Epithelial cell of prostate (primary cell): ENCODE data around the gene STKLD1.

Source experiments
- DNase-seq: peaks from one replicate; pipeline ENCODE4 v3.0.0-alpha.2; 2011; ENCODE audit warnings: low read depth, low spot score
- H3K27ac ChIP-seq: fragments of 450-650 bp; 2 replicates; pipeline ENCODE4 v1.5.1; 2017; ENCODE audit warnings: mild to moderate bottlenecking

Gene STKLD1

GRCh38 chr9:133344071-133344470, 32.1 kb upstream of the STKLD1 start:
- DNase-seq = no peak

DNA sequence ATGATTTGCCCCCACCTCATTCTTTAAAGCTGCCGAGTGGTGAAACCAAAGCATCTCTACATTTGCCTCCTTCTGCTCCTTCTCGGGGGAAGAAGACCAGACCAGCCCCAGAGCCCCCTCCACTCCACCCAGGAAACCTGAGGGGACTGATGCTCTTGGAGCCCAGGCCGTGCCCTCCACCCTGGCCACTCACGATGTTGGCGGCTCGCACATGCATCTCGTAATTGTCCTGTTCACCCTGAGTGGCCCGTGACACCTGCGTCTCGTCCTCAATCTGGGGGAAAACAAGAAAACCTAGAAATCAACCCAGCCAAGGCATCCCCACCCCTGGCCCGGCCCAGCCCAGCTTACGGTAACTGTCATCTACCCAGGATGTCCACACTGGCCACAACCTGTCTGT, 31.2 kb upstream of the STKLD1 start:
- no peak for DNase-seq
- no peak overlapping the region for H3K27ac ChIP-seq

More at GRCh38 chr9:133344071-133344470, 32.1 kb upstream of the STKLD1 start:
- no peak overlapping the region for H3K27ac ChIP-seq

- no peak for DNase-seq
- no peak overlapping the region for H3K27ac ChIP-seq
These were observed 30.6 kb upstream of the STKLD1 start for GRCh38 chr9:133345596-133345995.

- no peak overlapping the region for H3K27ac ChIP-seq
- no peak for DNase-seq
These were observed 30.0 kb upstream of the STKLD1 start for GRCh38 chr9:133346021-133346785.

DNA sequence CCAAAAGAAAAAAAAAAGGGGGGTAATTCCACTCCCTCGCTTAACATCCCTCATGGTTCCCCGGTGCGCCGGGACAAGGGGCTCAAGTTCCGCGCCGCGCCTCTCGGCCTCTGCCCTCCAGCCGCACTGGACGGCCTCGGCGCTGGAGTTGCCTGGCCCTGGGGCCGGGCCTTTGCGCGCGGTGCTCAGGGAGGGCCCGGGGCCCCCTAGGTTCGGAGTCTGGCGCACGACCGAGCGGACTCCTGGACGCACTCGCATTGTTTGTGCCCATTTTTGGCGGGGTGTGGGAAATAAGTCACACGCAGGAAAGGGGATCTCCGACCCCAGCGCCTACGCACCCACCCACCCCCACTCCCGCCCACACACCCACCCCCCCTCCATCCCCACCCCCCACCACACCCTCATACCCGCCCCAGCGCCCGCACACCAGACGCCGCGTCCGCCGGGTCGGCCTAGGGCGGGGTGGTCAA, 28.6 kb upstream of the STKLD1 start:
- H3K27ac ChIP-seq = peak overlapping the region; percentile 93
- no peak for DNase-seq

DNA sequence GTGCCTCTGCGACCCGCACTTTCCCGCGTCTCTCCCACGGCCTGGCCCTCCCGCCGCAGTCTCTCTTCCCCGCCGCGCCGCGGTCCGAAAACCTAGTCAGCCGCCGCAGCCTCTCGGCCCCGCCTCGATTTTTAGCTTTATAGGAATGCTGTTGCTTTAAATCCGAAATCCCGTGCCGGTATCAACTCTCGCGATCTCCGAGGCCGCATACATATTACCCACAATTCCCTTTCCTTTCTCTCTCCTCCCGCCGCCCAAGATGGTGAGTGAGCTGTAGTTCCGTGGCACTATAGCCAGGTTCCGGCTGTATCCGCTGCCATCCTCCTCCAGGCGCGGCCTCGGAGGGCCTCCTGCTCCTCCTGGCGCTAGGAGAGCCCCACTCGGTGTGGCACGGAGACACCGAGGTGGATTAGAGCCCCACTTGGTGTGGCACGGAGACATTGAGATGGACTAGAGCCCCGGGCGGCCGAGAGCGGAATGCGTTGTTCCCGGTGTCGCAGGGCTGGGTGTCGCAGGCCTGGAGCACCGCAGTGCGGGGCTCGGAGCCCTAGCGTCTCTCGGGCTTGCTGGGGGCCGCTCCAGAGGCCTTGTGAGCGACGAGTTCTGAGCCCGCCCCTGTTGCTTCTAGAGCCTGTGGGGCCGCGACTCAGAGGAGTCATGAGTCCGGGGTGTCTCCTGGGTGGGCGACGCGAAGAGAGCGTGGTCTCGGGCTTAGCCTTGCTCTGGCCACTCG, 28.0 kb upstream of the STKLD1 start, which contains the start of the genes MED22 and RPL7A:
Gene MED22, minus strand, starts transcription at position 147 of the 733 bp plus-strand sequence. CDS start 1,469 bp downstream, outside the sequence.
Gene RPL7A, plus strand, starts transcription at position 234 of the 733 bp plus-strand sequence. Its CDS starts 26 bp downstream, at position 260.
- DNase-seq = peak; percentile 83
- peak within 1 kb of the TSS; percentile 93 for H3K27ac ChIP-seq

GRCh38 chr9:133348718-133349573, 27.2 kb upstream of the STKLD1 start:
- DNase-seq = no peak
- peak overlapping the region; percentile 93 for H3K27ac ChIP-seq

DNA sequence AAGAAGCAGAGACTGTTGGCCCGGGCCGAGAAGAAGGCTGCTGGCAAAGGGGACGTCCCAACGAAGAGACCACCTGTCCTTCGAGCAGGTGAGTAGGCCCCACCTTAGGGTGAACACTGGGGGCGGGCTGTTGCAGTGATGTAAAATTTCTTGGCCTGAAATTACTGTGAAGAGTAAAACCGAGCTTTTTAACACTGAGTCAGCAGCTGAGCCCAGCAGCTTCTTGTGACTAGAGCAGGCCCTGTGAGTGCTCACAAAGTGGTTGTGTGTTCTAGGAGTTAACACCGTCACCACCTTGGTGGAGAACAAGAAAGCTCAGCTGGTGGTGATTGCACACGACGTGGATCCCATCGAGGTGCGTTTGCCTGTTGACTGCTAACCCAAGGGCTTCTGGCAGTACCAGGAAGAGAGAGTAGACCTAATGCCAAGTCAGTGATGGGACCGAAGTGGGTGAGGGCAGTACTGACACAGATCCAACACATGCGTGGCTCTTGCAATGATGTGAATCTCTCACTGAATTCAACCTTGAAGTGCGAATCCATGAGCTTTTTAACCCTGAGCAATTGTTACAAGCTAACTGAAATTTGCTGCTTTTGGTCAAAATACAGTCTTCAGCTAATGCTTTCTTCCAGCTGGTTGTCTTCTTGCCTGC, 26.1 kb upstream of the STKLD1 start:
- DNase-seq = no peak
- peak overlapping the region; percentile 93 for H3K27ac ChIP-seq

- DNase-seq = no peak
- H3K27ac ChIP-seq = no peak overlapping the region
These were observed 24.6 kb upstream of the STKLD1 start for GRCh38 chr9:133351526-133351907.

- no peak for DNase-seq
- peak overlapping the region; percentile 3 for H3K27ac ChIP-seq
These were observed 24.1 kb upstream of the STKLD1 start for GRCh38 chr9:133351908-133352634.

DNA sequence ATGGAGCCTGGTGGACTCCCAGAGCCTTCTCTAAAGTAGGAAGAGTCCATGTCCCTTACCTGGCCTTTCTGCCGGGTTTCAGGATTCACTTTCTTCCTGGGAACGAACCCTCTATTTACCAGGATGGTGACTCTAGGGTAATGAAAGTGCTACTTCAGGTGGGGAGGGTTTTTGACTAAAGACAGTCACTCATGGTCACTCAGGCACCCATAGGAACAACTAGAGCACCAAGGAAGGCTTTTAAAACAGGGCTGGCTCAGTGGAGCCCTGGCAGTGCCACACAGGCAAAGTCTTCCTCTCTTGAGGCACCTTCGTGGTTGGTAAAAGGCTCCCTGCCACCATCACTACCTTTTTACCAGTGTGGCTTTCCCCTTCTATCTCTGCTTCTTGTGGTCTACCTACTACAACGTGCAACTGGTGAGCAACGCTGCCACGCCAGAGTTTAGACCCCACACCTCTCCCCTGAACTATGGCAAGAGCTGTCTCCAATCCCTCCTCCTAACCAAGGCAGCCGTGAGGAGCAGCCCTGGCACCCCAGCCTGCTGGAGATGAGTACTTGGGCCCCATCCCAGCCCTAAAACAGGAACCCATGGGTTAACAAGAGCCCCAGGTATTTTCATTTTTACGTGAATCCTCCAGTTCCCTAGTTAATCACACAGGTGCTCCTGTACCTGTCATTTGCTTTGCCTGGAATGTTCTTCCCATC, 23.4 kb upstream of the STKLD1 start:
- DNase-seq = no peak
- peak overlapping the region; percentile 3 for H3K27ac ChIP-seq

- DNase-seq = no peak
- peak overlapping the region; percentile 3 for H3K27ac ChIP-seq
These were observed 22.6 kb upstream of the STKLD1 start for GRCh38 chr9:133353548-133353947.

DNA sequence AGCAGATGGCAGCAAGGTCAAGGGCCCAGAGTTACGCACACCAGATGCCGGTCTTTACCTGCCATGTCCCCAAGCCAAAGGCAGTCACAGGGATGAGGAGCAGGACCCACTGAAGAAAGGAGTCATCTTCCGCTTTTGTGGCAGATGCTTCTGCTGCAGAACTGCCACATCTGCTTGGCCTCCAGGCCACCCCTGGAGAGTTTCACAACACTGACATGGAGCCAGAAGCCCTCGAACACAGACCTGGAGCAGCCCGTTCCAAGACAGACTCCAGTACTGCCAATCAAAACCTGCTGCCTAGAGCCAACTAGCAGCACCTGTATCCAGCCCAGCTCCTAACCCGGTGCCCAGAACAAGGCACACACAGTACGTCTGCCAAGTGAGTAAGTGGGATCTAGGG, 21.4 kb upstream of the STKLD1 start:
- DNase-seq = no peak

DNA sequence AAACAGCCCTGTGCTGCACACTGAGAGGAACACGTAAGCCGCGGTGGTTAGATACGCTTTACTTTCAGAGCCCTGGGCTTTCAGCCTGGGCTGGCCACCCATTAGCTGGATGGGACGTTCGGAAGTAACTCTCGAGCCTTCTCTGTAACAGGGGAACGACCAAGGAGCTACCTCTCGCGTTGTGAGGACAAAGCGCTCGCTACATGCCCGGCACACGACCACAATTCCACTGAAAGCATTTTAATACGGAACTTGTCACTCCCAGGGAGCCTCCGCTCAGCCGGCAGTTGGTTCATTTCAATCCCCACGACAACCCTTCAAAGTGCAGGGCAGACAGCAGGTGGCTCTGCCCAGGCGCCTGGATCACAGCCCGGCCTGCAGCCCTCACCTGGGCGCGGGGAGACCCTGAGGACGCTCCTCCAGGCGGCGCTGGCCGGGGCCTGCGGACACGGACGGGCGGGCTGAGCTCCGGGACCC, 20.2 kb upstream of the STKLD1 start:
- peak overlapping the region; percentile 62 for H3K27ac ChIP-seq
- no peak for DNase-seq

More for the DNA sequence above, 21.4 kb upstream of the STKLD1 start:
- no peak overlapping the region for H3K27ac ChIP-seq

GRCh38 chr9:133356391-133357091, 19.6 kb upstream of the STKLD1 start, which contains the start of the genes SURF1 and SURF2:
SURF1 (minus strand) TSS chr9:133356487; CDS start chr9:133356453, 34 bp downstream.
SURF2 (plus strand) TSS chr9:133356550; CDS start chr9:133356593, 43 bp downstream.
- no peak for DNase-seq
- peak within 1 kb of the TSS; percentile 62 for H3K27ac ChIP-seq

DNA sequence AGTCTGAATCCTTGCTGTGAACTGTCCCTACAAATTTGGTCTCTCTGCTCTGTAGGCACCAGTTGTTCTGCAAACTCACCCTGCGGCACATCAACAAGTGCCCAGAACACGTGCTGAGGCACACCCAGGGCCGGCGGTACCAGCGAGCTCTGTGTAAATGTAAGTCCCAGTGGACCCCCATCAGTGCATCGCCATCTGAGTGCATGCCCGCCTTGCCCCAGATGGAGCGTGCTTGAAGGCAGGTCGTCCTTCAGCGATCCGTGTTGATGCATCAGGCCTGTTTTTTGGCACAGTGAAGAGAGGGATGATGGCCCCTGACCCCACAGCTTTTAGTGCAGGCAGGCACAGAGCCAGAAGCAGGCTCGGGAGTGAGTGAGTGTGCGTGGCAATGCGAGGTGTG, 18.5 kb upstream of the STKLD1 start:
- no peak for DNase-seq
- H3K27ac ChIP-seq = no peak overlapping the region

GRCh38 chr9:133359399-133360175, 16.6 kb upstream of the STKLD1 start:
- no peak for DNase-seq
- H3K27ac ChIP-seq = no peak overlapping the region
